Ovary (tissue), 3 donors: Measurements from ENCODE around the gene EZR.

Experiments used
- POLR2A ChIP-seq: fragments of 450-650 bp; IDR thresholded peaks from one replicate; pipeline ENCODE4 v1.6.1; 2017; ENCODE audit warnings: antibody characterized with exemption, mild to moderate bottlenecking, moderate library complexity
- TF ChIP-seq, protein P1 (sequence below), 3 donors: fragments of 450-650 bp in 2 of 3; fragments of 200-600 bp in 1 of 3; IDR thresholded peaks; one replicate each; pipeline versions ENCODE4 v1.5.1 to v1.8.0; 2016 to 2022; ENCODE audit warnings: antibody characterized with exemption in 3 of 3, mild to moderate bottlenecking in 1 of 3
- donor health status: DM: no; HTN: no; CAD: no.

DNA sequence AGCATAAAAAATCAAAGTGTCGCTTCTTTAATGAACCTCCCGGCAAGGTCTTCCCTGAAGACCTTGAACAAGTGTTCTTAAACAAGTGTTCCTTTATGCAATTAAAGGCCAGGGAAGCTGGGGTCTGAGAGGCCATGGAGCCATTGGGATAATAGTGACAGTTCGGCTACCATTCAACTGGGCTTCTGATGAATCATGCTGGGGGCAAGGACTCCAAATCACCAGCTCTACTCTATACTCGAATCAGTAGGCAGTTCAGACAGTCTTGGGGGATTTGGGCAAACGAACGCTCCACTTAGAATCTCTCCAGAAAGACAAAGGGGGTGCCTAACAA, 34.7 kb upstream of the EZR start:
- TF ChIP-seq, protein P1, sequence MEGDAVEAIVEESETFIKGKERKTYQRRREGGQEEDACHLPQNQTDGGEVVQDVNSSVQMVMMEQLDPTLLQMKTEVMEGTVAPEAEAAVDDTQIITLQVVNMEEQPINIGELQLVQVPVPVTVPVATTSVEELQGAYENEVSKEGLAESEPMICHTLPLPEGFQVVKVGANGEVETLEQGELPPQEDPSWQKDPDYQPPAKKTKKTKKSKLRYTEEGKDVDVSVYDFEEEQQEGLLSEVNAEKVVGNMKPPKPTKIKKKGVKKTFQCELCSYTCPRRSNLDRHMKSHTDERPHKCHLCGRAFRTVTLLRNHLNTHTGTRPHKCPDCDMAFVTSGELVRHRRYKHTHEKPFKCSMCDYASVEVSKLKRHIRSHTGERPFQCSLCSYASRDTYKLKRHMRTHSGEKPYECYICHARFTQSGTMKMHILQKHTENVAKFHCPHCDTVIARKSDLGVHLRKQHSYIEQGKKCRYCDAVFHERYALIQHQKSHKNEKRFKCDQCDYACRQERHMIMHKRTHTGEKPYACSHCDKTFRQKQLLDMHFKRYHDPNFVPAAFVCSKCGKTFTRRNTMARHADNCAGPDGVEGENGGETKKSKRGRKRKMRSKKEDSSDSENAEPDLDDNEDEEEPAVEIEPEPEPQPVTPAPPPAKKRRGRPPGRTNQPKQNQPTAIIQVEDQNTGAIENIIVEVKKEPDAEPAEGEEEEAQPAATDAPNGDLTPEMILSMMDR (IDR thresholded peaks at IDR 0.05), result no peak
- no peak for TF ChIP-seq POLR2A
